GM10847 (cell line): Measurements from ENCODE around the gene C18orf63.

ENCODE experiments used
- POLR2A ChIP-seq: IDR thresholded peaks from 2 replicates; pipeline ENCODE4 v1.6.1; 2011; ENCODE audit not compliant: insufficient read length; ENCODE audit errors: extremely low read depth

Gene C18orf63

DNA sequence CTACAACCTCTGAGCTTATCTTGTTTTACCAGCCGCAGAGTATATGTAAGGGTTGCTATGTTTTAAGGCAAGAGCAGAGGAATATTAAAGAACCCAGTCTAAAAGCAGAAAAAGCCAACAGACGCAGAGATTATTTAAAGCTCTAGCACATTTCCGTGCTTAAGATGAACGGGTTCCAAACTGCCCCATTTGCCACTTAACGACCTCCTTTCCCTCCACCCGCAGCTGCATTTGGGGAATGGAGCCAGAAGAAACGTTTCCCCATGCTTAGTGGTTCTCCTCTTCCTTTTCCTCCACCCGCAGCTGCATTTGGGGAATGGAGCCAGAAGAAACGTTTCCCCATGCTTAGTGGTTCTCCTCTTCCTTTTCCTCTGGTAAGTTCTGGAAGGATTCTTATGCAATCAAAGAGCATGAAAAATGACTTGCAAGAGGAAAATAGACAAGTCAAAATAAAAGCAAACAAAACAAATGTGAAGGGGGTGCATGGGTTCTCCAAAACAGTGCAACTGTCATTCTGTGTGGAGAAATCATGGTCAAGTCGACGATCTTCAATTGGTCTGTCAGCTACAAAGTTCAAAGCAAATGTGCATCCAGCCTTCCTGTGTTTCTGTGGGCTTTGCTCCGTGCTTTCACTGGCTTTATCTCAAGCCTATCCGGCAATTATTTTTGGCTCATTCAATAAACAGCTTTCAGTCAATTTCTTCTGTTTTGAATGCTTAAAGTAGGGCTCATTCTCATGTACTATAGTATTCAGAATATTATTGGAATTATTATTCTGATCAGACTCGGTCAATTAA is 83.7 kb downstream of the C18orf63 start:
- TF ChIP-seq POLR2A, result no peak

DNA sequence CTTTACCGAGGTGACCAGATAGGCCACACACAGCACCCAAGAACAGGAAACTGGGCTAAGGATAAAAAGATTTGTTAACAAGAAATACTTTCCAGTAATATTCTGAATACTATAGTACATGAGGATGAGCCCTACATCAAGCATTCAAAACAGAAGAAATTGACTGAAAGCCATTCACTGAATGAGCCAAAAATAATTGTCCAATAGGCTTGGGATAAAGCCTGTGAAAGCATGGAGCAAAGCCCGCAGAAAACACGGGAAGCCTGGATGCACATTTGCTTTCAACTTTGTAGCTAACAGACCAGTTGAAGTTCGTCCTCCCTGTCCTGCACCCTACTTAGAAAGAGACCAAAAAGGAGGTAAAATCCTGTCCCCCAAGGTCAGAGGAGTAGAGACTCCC is 85.2 kb downstream of the C18orf63 start:
- no peak for TF ChIP-seq POLR2A

DNA sequence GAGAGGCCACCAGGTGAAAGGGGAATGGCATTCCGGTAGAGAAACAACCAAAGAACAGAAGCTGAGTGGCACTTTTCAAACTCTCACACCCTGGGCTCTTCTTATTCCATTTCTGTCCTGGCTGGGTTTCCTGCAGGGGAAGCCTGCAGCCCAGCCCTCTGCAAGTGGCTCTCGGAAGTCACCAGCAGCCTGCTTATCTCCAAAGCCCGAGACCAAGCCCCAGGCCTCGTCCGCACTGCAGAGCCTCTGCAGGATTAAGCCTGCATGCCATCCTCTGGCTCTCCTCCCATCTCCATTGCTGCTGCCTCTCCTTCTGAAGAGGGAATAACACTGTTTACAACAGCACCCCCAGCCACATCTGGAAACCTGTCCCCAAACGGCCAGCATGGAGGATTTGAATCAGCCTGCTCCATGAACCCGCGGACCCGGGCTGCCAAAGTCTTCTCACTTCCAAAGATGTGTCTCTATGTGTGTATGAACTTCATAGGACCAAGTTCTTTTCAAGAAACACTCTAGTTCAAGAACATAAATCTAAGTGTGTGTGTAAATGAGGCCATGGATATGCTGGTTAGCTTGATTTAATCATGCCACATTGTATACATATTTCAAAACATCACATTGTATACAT is 87.3 kb downstream of the C18orf63 start:
- no peak for TF ChIP-seq POLR2A

DNA sequence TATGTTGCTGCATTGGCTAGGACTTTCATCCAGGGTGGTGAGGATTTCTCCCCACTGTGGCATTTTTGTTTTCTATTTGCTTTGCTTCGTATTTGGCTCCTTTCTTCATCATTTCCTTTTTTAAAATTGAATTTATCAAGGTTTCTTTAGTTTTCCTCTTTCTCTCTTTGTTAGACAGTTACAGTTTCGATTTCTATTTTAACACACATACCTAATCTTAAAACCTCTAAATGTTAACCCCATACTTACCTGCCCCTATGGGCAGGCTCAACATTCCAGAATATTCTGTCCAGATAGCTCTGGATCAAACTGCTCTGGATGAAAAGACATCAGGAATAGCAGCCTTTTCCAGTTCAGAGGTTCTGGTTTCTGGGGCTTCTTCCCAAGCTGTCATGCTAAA is 92.2 kb downstream of the C18orf63 start:
- TF ChIP-seq POLR2A, result no peak
